Thyroid gland (tissue), 4 donors: ENCODE data around the gene MEGF6.

Source experiments
- CTCF ChIP-seq, 6 experiments: fragments of 200-600 bp in 3 of 6; fragments of 450-650 bp in 3 of 6; sonication (generic) in 3 of 6; IDR thresholded peaks; one replicate each; pipeline ENCODE4 v1.5.1; 2016 to 2019; ENCODE audit warnings: antibody characterized with exemption in 6 of 6, mild to moderate bottlenecking in 2 of 6, inconsistent platforms in 1 of 6, moderate library complexity in 1 of 6
- POLR2A ChIP-seq, 2 donors: fragments of 450-650 bp; IDR thresholded peaks; one replicate each; pipeline ENCODE4 v1.6.1; 2017; ENCODE audit warnings: antibody characterized with exemption in 2 of 2, mild to moderate bottlenecking in 2 of 2, moderate library complexity in 1 of 2

DNA sequence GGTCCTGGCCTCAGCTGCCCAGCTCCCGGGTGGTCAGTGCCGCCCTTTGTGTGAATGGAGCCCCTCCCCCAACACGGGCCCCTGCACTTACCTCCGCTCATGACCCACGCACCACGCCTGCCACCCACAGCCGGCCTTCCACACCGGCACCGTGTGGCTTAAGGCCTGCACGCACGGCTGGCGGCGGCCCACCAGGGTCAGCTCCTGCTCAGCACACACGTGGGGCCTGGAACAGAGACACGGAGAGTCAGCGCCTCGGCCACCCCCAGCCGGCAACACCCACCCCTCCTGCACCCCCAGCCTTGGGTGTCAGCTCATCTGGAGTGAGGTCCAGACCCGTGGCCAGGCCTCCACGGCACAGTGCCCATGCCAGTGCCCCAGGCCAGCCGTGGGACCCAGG is 8.9 kb downstream of the MEGF6 start:
- TF ChIP-seq CTCF (IDR thresholded peaks at IDR 0.05) = no peak
- no peak for TF ChIP-seq POLR2A (IDR thresholded peaks at IDR 0.05)
